ENCODE data around the gene COPS3. TPM values are rescaled to one million over a fixed set of nuclear protein-coding genes. Genes with fewer than 3 reads are reported as not detected.
A peak's percentile ranks its signal among the peaks of the same experiment; 100 is the strongest.

COPS3 gene
- total RNA-seq, 1 experiment from 2014 or later, result 113 TPM

- no peak overlapping the region for H3K27ac ChIP-seq (ENCODE audit: insufficient read length, low read depth, low read length)
- H2BK120ac ChIP-seq (ENCODE audit: low read depth, low read length, poor library complexity, severe bottlenecking), result no peak overlapping the region
- no peak overlapping the region for H2BK12ac ChIP-seq (ENCODE audit: insufficient read length, low read depth, low read length)
- H2AFZ ChIP-seq (ENCODE audit: low read length), result no peak overlapping the region
- no peaks in the 10 kb centered on the region for H3K23me2 ChIP-seq (ENCODE audit: insufficient read length, low read depth, low read length, poor library complexity, severe bottlenecking)
- H2AK5ac ChIP-seq (ENCODE audit: insufficient read length, low read length), result no peak overlapping the region
- no peaks in the 10 kb centered on the region for H3K79me2 ChIP-seq (ENCODE audit: insufficient read depth, low read length)
- no peak overlapping the region for H3T11ph ChIP-seq (ENCODE audit: low read length)
- no peak overlapping the region for H2BK20ac ChIP-seq (ENCODE audit: low read depth, low read length, poor library complexity, severe bottlenecking)
- peak; percentile 79 for TF ChIP-seq CTCF (conservative IDR thresholded peaks at IDR 0.05)
- H3K56ac ChIP-seq (ENCODE audit: insufficient read length, low read depth, low read length), result no peak overlapping the region
- Mint-ChIP-seq H3K4me1 (no peaks in the 10 kb centered on the region), H3K27ac (no peak overlapping the region), H3K9me3 (no peaks in the 10 kb centered on the region), H3K27me3 (ENCODE audit: low read depth) (no peaks in the 10 kb centered on the region), H3K4me3 (no peak overlapping the region), H3K36me3 (ENCODE audit: insufficient read depth in 1 of 3, low read depth in 3 of 3) (peaks cover 23 to 79% (median 55%) of the 10 kb centered on the region in 3 experiments)
- no peaks in the 10 kb centered on the region for H3K27me3 ChIP-seq (ENCODE audit: insufficient read depth, low read length)
- no peak overlapping the region for H3K4me2 ChIP-seq (ENCODE audit: insufficient read depth, insufficient read length, low read length)
- 100% methylated on average over 1 of the region's 9 CpGs for WGBS (ENCODE audit: extremely low coverage, insufficient read length, low lambda C conversion rate)
- no peak overlapping the region for H3K14ac ChIP-seq (ENCODE audit: insufficient read depth, low read length)
- no peak overlapping the region for H3K4ac ChIP-seq (ENCODE audit: low read depth, low read length)
- H4K5ac ChIP-seq (ENCODE audit: insufficient read length, low read depth, low read length), result no peak overlapping the region
- peak; percentile 60 for DNase-seq
- no peak overlapping the region for H4K8ac ChIP-seq (replicated peaks; ENCODE audit: insufficient read length, low read depth, low read length)
- H2BK15ac ChIP-seq (ENCODE audit: low read depth, low read length), result no peak overlapping the region
- H4K20me1 ChIP-seq (ENCODE audit: control insufficient read depth, insufficient read depth, insufficient read length), result no peaks in the 10 kb centered on the region
- H3K18ac ChIP-seq (ENCODE audit: insufficient read length, low read depth, low read length), result no peak overlapping the region
- H3K9ac ChIP-seq (ENCODE audit: extremely low read depth, insufficient read length, low read length), result no peak overlapping the region
- no peaks in the 10 kb centered on the region for H3K9me3 ChIP-seq (ENCODE audit: control insufficient read depth, low read depth, low read length)
- no peak overlapping the region for H4K91ac ChIP-seq (ENCODE audit: insufficient read length, low read depth, low read length)
- H3K23ac ChIP-seq (ENCODE audit: insufficient read length, low read depth, low read length), result no peak overlapping the region
- no peak overlapping the region for H2BK5ac ChIP-seq (ENCODE audit: insufficient read length, low read length)
- H3K4me1 ChIP-seq (ENCODE audit: insufficient read depth, low read length), result no peaks in the 10 kb centered on the region
- peaks cover 4% of the 10 kb centered on the region for H3K79me1 ChIP-seq (ENCODE audit: insufficient read depth, low read depth, low read length, poor library complexity, severe bottlenecking)
These were observed 10.9 kb downstream of the COPS3 start for GRCh38 chr17:17269926-17270773.
